Thyroid gland (tissue), 4 donors: ENCODE data around the gene KRT74. TPM values are rescaled to one million over a fixed set of nuclear protein-coding genes. Genes with fewer than 3 reads are reported as not detected.

Experiments used
- DNase-seq, 2 donors: peaks; one replicate each; pipeline ENCODE4 v3.0.0-alpha.2; 2019
- H3K27ac ChIP-seq, 3 donors: fragments of 200-600 bp; sonication (generic); 1 replicate in 2 of 3; 2 replicates in 1 of 3; pipeline ENCODE4 v1.5.1; 2016 to 2019; ENCODE audit warnings: mild to moderate bottlenecking in 1 of 3, moderate library complexity in 1 of 3
- H3K27me3 ChIP-seq: fragments of 200-600 bp; sonication (generic); one replicate; pipeline ENCODE4 v1.5.1; 2019
- H3K36me3 ChIP-seq, 2 donors: fragments of 200-600 bp; sonication (generic); one replicate each; pipeline ENCODE4 v1.5.1; 2016 to 2019
- H3K4me1 ChIP-seq, 2 donors: fragments of 200-600 bp; sonication (generic); one replicate each; pipeline ENCODE4 v1.5.1; 2017 to 2019
- H3K4me3 ChIP-seq, 3 donors: fragments of 200-600 bp; sonication (generic); replicated peaks in 1 of 3; 1 replicate in 2 of 3; 2 replicates in 1 of 3; pipeline ENCODE4 v1.5.1; 2016; ENCODE audit warnings: mild to moderate bottlenecking in 1 of 3
- H3K9me3 ChIP-seq: fragments of 200-600 bp; sonication (generic); one replicate; pipeline ENCODE4 v1.5.1; 2017
- POLR2A ChIP-seq, 2 donors: fragments of 450-650 bp; IDR thresholded peaks; one replicate each; pipeline ENCODE4 v1.6.1; 2017; ENCODE audit warnings: antibody characterized with exemption in 2 of 2, mild to moderate bottlenecking in 2 of 2, moderate library complexity in 1 of 2
- WGBS, 2 donors: methylation state at CpG; one replicate each; pipeline ENCODE4 v1.1.5; 2017; 5-methylcytosine and 5-hydroxymethylcytosine counted together
- intact Hi-C: fragments of 100-400 bp; cut with DNase I; formaldehyde crosslinking; loops from one replicate; pipeline ENCODE4 v1.15.1; 2023
- total RNA-seq, 4 donors: library from RNA; depleted of rRNA; stranded (reverse); fragments of >200 nt; gene quantifications; one replicate each; pipeline ENCODE4 v1.2.3, GENCODE V29; 2016
- TF ChIP-seq, protein P1 (sequence below), 6 experiments: fragments of 200-600 bp in 3 of 6; fragments of 450-650 bp in 3 of 6; sonication (generic) in 3 of 6; IDR thresholded peaks; one replicate each; pipeline ENCODE4 v1.5.1; 2016 to 2019; ENCODE audit warnings: antibody characterized with exemption in 6 of 6, mild to moderate bottlenecking in 2 of 6, inconsistent platforms in 1 of 6, moderate library complexity in 1 of 6

The KRT74 gene
- total RNA-seq, 4 donors from 2014 or later = not detected

DNA sequence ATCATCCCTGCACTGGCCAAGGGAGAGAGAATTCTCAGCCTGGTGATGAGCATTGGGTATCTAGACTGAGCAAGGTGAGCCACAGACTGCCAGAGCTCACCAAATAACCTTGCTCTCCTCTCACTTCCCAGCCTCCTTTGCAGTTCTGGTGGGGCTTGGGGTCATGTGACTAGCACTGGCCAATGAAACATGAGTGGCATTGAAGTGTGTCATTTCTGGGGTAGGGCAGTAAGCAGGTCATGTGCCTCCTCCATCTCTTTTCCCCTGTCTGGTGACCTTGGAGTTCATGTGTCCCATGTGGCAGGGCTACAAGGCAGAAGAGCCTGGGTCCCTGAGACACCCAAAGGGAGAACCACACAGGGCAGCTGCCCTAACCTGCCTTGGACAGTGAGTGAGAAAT, 31.2 kb upstream of the KRT74 start:
- no peak for DNase-seq
- no peaks in the 10 kb centered on the region for H3K36me3 ChIP-seq
- no peak overlapping the region for H3K27ac ChIP-seq
- H3K4me3 ChIP-seq = no peak overlapping the region
- H3K4me1 ChIP-seq = no peaks in the 10 kb centered on the region
- intact Hi-C loops = no loop called here
- no peaks in the 10 kb centered on the region for H3K9me3 ChIP-seq
- no peak for TF ChIP-seq POLR2A (IDR thresholded peaks at IDR 0.05)
- TF ChIP-seq, protein P1, sequence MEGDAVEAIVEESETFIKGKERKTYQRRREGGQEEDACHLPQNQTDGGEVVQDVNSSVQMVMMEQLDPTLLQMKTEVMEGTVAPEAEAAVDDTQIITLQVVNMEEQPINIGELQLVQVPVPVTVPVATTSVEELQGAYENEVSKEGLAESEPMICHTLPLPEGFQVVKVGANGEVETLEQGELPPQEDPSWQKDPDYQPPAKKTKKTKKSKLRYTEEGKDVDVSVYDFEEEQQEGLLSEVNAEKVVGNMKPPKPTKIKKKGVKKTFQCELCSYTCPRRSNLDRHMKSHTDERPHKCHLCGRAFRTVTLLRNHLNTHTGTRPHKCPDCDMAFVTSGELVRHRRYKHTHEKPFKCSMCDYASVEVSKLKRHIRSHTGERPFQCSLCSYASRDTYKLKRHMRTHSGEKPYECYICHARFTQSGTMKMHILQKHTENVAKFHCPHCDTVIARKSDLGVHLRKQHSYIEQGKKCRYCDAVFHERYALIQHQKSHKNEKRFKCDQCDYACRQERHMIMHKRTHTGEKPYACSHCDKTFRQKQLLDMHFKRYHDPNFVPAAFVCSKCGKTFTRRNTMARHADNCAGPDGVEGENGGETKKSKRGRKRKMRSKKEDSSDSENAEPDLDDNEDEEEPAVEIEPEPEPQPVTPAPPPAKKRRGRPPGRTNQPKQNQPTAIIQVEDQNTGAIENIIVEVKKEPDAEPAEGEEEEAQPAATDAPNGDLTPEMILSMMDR (IDR thresholded peaks at IDR 0.05) = no peak
- peaks cover 5% of the 10 kb centered on the region for H3K27me3 ChIP-seq

DNA sequence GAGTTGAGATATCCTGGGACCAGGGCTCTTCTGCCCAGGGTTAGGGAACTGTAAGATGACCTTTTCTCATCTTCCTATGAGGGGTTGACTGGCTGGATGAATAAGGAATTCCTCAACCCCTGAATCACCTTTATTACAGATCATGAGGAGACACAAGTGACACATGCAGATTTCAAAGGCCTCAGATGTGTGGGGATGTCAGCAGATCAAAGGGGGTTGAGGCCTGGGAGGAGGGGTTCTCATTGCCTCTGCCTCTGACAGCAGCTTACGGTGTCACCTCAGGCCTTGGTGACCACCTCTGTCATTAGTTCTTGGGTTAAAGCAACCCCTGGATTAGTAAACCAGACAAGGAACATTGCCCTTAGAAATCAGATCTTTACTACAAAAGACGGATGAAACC, 29.7 kb upstream of the KRT74 start:
- no peaks in the 10 kb centered on the region for H3K9me3 ChIP-seq
- intact Hi-C loops = no loop called here
- TF ChIP-seq, protein P1 (IDR thresholded peaks at IDR 0.05) = no peak
- TF ChIP-seq POLR2A (IDR thresholded peaks at IDR 0.05) = no peak
- no peak overlapping the region for H3K4me3 ChIP-seq
- no peak overlapping the region for H3K27ac ChIP-seq
- peaks cover 5% of the 10 kb centered on the region for H3K27me3 ChIP-seq
- H3K4me1 ChIP-seq = no peaks in the 10 kb centered on the region
- H3K36me3 ChIP-seq = no peaks in the 10 kb centered on the region
- WGBS, 2 donors = 47 to 73% methylated on average over 2 of the region's 2 CpGs
- no peak for DNase-seq

DNA sequence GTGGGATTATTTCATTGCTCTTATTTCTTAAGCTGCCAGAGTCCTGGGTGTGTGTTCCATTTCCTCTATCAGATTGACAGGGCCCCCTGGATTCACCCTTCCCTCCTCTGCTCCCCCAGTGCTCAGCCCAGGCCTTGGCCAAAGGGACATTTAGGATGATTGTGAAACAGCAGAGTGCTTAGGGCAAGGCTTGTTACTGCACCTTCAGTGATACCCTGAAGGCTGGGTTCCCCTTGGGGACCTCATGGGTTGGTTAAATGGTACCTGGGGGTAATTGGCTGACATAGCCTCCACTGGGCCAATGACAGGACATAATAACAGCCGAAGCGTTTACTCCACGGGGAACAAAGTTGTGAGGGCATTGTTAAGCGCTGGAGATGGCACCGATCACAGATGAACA, 28.9 kb upstream of the KRT74 start:
- no peak for DNase-seq
- TF ChIP-seq, protein P1 (IDR thresholded peaks at IDR 0.05) = no peak
- no peak for TF ChIP-seq POLR2A (IDR thresholded peaks at IDR 0.05)
- peaks cover 5% of the 10 kb centered on the region for H3K27me3 ChIP-seq

DNA sequence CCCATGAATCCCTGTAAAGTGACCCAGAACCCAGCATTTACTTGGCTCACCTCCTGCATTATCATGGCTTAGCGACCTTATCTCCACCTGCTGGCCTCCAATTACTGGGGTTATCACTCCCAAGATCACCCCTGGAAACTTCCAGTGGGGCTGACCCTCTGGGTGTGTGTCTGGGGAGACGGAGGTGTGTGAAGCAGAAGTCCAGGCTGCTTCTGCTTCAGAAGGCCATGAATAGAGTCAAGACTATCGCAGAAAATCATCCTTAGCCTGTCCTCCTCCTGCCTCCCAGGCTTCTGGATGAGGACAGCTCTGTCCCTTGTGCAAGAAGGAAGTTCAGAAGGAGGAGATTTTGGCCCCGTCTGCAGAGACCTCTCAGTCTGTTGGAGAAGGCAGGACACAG, 28.0 kb upstream of the KRT74 start:
- no peak for DNase-seq
- Histone ChIP-seq H3K4me1 (no peaks in the 10 kb centered on the region), H3K36me3 (no peaks in the 10 kb centered on the region), H3K27ac (no peak overlapping the region), H3K4me3 (no peak overlapping the region), H3K9me3 (no peaks in the 10 kb centered on the region), H3K27me3 (peaks cover 5% of the 10 kb centered on the region)
- WGBS, 2 donors = 87 to 89% methylated on average over 4 of the region's 4 CpGs
- TF ChIP-seq, protein P1 (IDR thresholded peaks at IDR 0.05) = no peak
- TF ChIP-seq POLR2A (IDR thresholded peaks at IDR 0.05) = no peak
- intact Hi-C loops = no loop called here

More for the DNA sequence above, 28.9 kb upstream of the KRT74 start:
- no peaks in the 10 kb centered on the region for H3K36me3 ChIP-seq
- no peak overlapping the region for H3K4me3 ChIP-seq
- H3K9me3 ChIP-seq = no peaks in the 10 kb centered on the region
- intact Hi-C loops = no loop called here
- H3K27ac ChIP-seq = no peak overlapping the region
- 89 to 93% methylated on average over 5 of the region's 5 CpGs for WGBS, 2 donors
- no peaks in the 10 kb centered on the region for H3K4me1 ChIP-seq

DNA sequence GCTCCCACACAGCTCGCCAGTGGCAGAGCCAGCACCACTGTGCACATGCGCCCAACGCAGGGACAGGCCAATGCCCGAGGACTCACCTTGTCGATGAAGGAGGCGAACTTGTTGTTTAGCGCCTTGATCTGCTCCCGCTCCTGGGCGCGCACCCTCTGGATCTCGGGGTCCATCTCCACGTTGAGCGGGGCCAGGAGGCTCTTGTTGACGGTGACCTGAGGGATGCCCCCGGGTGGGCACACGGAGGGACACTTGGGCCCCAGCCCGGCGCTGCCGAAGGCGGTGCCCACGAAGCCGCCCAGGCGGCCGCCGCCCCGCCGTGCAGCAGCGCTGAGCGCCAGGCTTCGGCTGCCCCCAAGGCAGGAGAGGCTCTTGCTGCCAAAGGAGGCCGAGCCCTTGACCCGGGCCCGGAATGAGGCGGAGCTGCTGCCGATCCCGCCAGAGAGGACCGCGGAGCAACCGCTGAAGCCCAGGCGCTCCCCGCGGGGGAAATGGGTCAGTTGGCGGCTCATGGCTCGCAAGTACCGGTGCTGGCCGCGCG, 27.4 kb upstream of the KRT74 start, which contains the start of gene KRT72:
Gene KRT72, minus strand, starts transcription at position 523 of the 541 bp plus-strand sequence. Its CDS starts 11 bp downstream, at position 512.
- Histone ChIP-seq H3K36me3 (no peaks in the 10 kb centered on the region), H3K4me1 (no peaks in the 10 kb centered on the region), H3K4me3 (no peak within 1 kb of the TSS), H3K9me3 (no peaks in the 10 kb centered on the region), H3K27me3 (peaks cover 5% of the 10 kb centered on the region), H3K27ac (no peak within 1 kb of the TSS)
- DNase-seq = no peak
- WGBS, 2 donors = 32% methylated on average over 24 to 26 of the region's 48 CpGs
- intact Hi-C loops = no loop called here
- TF ChIP-seq, protein P1 (IDR thresholded peaks at IDR 0.05) = no peak
- TF ChIP-seq POLR2A (IDR thresholded peaks at IDR 0.05) = no peak
